HG03571 (cell line): ENCODE data around the gene IFI27L1.

ENCODE experiments used
- ATAC-seq: cut with Tn5 transposase; IDR thresholded peaks from one replicate; pipeline ENCODE4 v1.9.1; 2021; ENCODE audit not compliant: unreplicated experiment

Gene IFI27L1

GRCh38 chr14:94080621-94081385, at the start of gene IFI27L1, which contains the start of gene DDX24:
Gene IFI27L1, plus strand, starts transcription at chr14:94081310. Its CDS starts 15,628 bp downstream, at chr14:94096938.
Gene DDX24, minus strand, starts transcription at chr14:94081202. Its CDS starts 1,460 bp downstream, at chr14:94079742.
- ATAC-seq = peak; percentile 97

- no peak for ATAC-seq
Observed at GRCh38 chr14:94031883-94032279, 49.2 kb upstream of the IFI27L1 start.

- no peak for ATAC-seq
Observed at GRCh38 chr14:94034886-94035285, 46.2 kb upstream of the IFI27L1 start.

- ATAC-seq = peak; percentile 85
Observed at GRCh38 chr14:94036313-94037167, 44.6 kb upstream of the IFI27L1 start.

- no peak for ATAC-seq
Observed at GRCh38 chr14:94037954-94038353, 43.2 kb upstream of the IFI27L1 start.

- ATAC-seq = no peak
Observed at GRCh38 chr14:94038510-94038909, 42.6 kb upstream of the IFI27L1 start.

GRCh38 chr14:94038921-94039629, 42.0 kb upstream of the IFI27L1 start:
- ATAC-seq = no peak

- ATAC-seq = no peak
Observed at GRCh38 chr14:94040247-94040646, 40.9 kb upstream of the IFI27L1 start.

GRCh38 chr14:94040796-94041195, 40.3 kb upstream of the IFI27L1 start:
- ATAC-seq = no peak

- no peak for ATAC-seq
Observed at GRCh38 chr14:94041551-94042346, 39.4 kb upstream of the IFI27L1 start.

- ATAC-seq = no peak
Observed at GRCh38 chr14:94042433-94043091, 38.5 kb upstream of the IFI27L1 start.

- no peak for ATAC-seq
Observed at GRCh38 chr14:94043111-94043755, 37.9 kb upstream of the IFI27L1 start.

- no peak for ATAC-seq
Observed at GRCh38 chr14:94043756-94044475, 37.2 kb upstream of the IFI27L1 start.

- ATAC-seq = no peak
Observed at GRCh38 chr14:94044476-94045091, 36.5 kb upstream of the IFI27L1 start.

- ATAC-seq = no peak
Observed at GRCh38 chr14:94045101-94045500, 36.0 kb upstream of the IFI27L1 start.

- ATAC-seq = no peak
Observed at GRCh38 chr14:94045563-94046345, 35.4 kb upstream of the IFI27L1 start.

- ATAC-seq = no peak
Observed at GRCh38 chr14:94046696-94047250, 34.3 kb upstream of the IFI27L1 start.
